ENCODE measurements around the gene CDK5RAP1.

Gene CDK5RAP1

GRCh38 chr20:33328157-33329137 lies 72.9 kb downstream of the CDK5RAP1 start:
- no peak for DNase-seq

DNA sequence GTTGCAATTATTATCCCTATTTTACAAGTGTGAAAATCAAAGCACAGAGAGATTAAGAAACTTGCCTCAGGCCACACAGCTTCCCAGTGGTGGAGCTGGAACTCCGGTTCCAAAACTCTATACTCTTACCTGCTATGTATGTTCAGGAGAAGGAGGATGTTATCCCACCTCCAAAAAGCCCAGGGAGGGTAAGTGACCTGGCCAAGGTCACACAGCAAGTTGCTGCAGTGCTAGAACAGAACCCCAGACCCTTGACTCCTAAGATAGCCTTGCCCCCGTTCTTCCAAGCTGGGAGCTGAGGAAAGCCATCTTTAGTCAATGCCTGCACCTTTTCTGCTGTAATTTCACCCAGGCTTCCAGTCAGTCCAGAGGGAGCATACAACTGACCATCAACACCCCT lies 76.0 kb downstream of the CDK5RAP1 start:
- DNase-seq, result no peak

GRCh38 chr20:33323236-33323635 lies 78.1 kb downstream of the CDK5RAP1 start:
- DNase-seq, result no peak

- no peak for DNase-seq
These were observed 78.9 kb downstream of the CDK5RAP1 start for GRCh38 chr20:33322456-33322855.

- no peak for DNase-seq
These were observed 81.3 kb downstream of the CDK5RAP1 start for GRCh38 chr20:33320006-33320405.

GRCh38 chr20:33318096-33318429 lies 83.3 kb downstream of the CDK5RAP1 start:
- no peak for DNase-seq

DNA sequence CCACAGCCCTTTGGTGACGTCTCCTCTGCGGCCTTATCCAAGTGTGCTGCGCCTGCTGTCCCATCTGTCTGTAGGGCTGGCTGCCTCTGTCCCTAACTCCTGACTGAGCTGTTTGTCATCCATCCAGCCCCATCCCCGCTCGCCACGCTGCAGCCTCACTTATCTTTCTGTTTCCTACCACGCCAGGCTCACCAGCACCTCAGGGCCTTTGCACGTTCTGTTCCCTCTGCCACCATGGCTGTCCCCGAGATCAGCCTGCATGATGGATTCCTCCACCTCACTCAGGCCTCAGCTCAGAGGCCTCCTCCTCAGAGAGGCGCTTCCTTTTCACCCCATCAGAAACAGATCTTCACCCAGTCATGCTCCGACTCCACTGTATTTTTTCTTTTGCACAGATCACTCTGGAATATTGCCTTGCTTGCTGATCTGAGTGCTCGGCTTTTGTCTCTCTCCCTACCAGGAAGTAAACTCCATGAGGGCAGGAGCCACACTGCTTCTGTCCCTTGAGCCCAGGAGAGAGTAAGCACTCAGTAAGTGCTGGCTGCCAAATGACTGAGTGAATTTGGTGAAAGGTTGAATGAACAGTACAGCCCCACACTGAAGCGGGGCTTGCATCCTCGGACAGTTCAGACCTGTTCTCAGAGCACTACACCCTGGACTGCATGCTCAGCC lies 83.8 kb downstream of the CDK5RAP1 start:
- no peak for DNase-seq

- DNase-seq, result no peak
These were observed 84.4 kb downstream of the CDK5RAP1 start for GRCh38 chr20:33316958-33317357.

DNA sequence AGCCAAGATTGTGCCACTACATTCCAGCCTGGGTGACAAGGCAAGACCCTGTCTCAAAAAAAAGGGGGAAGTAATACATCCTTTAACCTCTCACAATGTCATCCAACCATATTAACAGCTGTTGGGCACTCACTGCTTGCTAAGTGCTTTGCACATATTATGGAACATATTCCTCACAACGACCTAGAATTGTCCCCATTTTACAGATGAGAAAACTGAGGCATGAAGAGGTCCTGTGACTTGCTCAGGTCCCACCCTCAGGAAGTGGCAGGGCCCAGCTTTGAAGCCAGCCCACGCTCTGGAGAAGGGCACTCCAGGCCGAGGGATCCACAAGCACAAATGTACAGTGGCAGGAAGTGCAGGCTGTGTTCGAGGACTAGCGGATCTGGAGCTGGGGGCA lies 85.0 kb downstream of the CDK5RAP1 start:
- DNase-seq, result no peak

DNA sequence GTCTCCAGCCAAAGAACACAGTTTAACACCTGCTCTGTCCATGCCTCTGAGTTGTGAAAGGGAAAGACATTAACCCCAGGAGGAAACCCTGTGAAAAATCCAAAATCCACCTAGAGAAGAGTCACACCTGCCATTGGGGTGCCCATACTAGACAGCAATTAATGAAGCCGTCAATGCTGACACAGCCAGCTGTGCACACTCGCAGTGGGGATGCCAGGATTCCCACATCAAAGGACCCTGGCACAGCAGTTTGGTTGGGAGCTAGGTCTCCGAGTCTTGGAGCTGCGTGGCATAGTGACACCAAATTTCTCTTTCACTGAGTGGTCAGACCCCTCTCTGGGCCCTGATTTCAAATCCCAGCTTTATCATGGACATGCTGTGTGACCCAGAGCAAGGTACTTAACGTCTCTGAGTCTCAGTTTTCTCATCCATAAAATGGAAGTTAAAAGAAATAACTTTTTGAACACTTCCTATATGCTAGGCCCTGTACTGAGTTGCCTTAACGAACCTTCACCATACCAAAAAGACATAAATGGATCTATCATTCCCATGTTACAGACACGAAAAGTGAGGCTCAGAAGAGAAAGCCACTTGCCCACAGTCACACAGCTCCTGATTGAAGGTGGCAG lies 87.5 kb downstream of the CDK5RAP1 start:
- no peak for DNase-seq

GRCh38 chr20:33312583-33312982 lies 88.7 kb downstream of the CDK5RAP1 start:
- no peak for DNase-seq

GRCh38 chr20:33311996-33312395 lies 89.3 kb downstream of the CDK5RAP1 start:
- no peak for DNase-seq

DNA sequence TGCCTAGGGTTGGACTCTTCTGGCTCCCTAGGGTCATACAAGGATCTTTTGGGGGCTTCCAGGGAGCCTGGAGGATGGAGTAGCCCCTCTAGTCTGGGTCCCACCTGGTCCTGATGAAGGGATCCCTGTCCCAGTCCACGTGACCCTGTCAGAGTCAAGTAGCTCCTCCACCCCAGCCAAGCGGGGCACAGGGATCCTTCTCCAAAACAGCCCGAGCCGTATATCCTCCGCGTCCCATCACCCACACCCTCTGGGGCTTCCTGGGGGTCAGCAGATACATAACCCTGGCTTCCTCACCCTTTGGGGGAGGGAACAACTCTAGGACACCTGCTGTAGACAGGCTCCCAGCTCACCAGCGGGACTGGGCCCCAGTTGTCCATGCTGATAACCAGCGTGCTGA lies 90.3 kb downstream of the CDK5RAP1 start:
- no peak for DNase-seq

- DNase-seq, result no peak
These were observed 90.9 kb downstream of the CDK5RAP1 start for GRCh38 chr20:33310327-33310899.

GRCh38 chr20:33309631-33310030 lies 91.7 kb downstream of the CDK5RAP1 start:
- no peak for DNase-seq

Measured in kidney glomerular epithelial cell (primary cell).